Psoas muscle (tissue), 8 donors: ENCODE results near the gene ADGRG6. TPM values are rescaled to one million over a fixed set of nuclear protein-coding genes. Genes with fewer than 3 reads are reported as not detected.

ENCODE experiments used
- ATAC-seq, 4 donors: fragments of 200-7000 bp; cut with Tn5 transposase; one replicate each; pipeline ENCODE4 v1.9.1; 2020; ENCODE audit warnings: moderate library complexity in 3 of 4, mild to moderate bottlenecking in 2 of 4
- DNase-seq, 2 donors: peaks; one replicate each; pipeline ENCODE4 v3.0.0-alpha.2; 2020
- H3K27ac ChIP-seq: fragments of 200-600 bp; one replicate; pipeline ENCODE4 v1.8.0; 2022
- H3K27me3 ChIP-seq, 3 donors: fragments of 200-600 bp in 1 of 3; one replicate each; pipeline versions ENCODE4 v1.6.1 to v1.8.0; 2013 to 2022; ENCODE audit warnings: low read length in 2 of 3, mild to moderate bottlenecking in 2 of 3, moderate library complexity in 1 of 3; ENCODE audit not compliant: insufficient read depth in 3 of 3
- H3K36me3 ChIP-seq, 2 donors: fragments of 200-600 bp in 1 of 2; one replicate each; pipeline versions ENCODE4 v1.6.1 to v1.8.0; 2013 to 2022; ENCODE audit warnings: low read depth in 1 of 2, mild to moderate bottlenecking in 1 of 2, moderate library complexity in 1 of 2; ENCODE audit not compliant: insufficient read depth in 1 of 2
- H3K4me1 ChIP-seq: fragments of 200-600 bp; one replicate; pipeline ENCODE4 v1.8.0; 2022
- H3K4me3 ChIP-seq: fragments of 200-600 bp; one replicate; pipeline ENCODE4 v1.8.0; 2022; ENCODE audit warnings: mild to moderate bottlenecking
- H3K9me3 ChIP-seq: fragments of 200-600 bp; one replicate; pipeline ENCODE4 v1.8.0; 2022
- WGBS, 3 donors: extraction: QIAGEN DNeasy Blood & Tissue Kit; methylation state at CpG; one replicate each; pipeline versions ENCODE4 v1.1.6 to v1.1.7; 2013; 5-methylcytosine and 5-hydroxymethylcytosine counted together
- intact Hi-C, 2 donors: fragments of 100-400 bp; cut with DNase I; formaldehyde crosslinking; loops; one replicate each; pipeline versions ENCODE4 v1.11.0 to v1.14.2; 2022
- polyA plus RNA-seq, 3 donors: library from polyadenylated mRNA; stranded (reverse); fragments of 200-250 nt; gene quantifications; one replicate each; pipeline ENCODE4 v1.2.3, GENCODE V29; 2013
- total RNA-seq, 4 donors: library from RNA; stranded (reverse); fragmentation: NEBNext Ultra II Directional in 2 of 4; extraction: Animal tissue kit (Norgen Biotek cat#: 25700) in 2 of 4; gene quantifications; one replicate each; pipeline versions ENCODE4 v1.2.1 to v1.2.4, GENCODE V29; 2021 to 2023
- TF ChIP-seq, protein P1 (sequence below): fragments of 200-600 bp; IDR thresholded peaks from one replicate; pipeline ENCODE4 v1.8.0; 2022; ENCODE audit warnings: antibody characterized with exemption
- donor health status: healthy with polysubstance abuse.
- donor health status: DM: no; HTN: no; CAD: no; lungs with moderate emphysema.
- donor health status: Bipolar disorder and iron deficiency.
- donor health status: healthy.
- donor health status: DM: yes; HTN: yes; CAD: no.
- donor health status: DM: no; HTN: no; CAD: no.
- donor health status: DM: no; HTN: no; CAD: no.
- donor health status: DM: yes; HTN: yes; CAD: no.

ADGRG6 gene
- total and polyA plus RNA-seq, 7 donors = 0.32 to 2.3 (median 0.59) TPM

DNA sequence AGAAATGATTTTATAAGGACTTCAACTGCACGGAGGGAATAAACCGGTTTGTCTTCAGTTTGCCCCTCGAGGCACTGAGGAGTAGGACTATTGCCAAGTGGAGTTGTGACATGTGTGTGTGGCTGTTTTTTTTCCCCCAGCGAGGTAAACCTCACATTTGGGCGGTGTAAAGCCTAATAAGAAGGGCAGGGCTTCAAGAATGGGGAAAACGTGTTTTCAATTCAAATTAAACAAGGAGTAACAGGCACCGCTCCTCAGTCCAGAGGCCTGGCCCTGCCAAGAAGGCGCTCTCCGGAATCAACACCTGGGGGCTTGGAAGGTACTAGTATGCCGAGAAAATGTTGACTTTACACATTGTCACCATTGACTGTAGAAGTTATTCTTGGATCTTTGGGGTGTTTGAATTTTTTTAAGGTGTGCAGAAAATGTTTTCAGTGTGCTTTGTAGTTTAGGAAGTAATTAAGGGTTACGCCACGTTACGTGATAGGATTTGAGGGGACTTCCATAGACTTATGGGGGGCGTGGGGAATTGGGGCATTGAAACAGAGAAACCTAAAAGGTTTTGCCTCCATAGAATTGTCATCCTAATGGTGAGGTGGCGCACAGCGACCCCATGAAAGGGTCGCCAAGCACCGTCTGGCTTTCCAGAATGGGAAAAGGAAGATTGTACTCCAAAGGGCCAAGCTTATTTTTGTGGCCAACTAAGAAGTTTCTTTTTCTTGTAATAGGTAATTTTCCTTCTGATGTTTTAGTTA is 791 bp downstream of the ADGRG6 start:
- intact Hi-C loops = no loop called here
- H3K36me3 ChIP-seq = no peaks in the 10 kb centered on the region
- peak overlapping the region; percentile 62 for H3K4me3 ChIP-seq
- TF ChIP-seq, protein P1, sequence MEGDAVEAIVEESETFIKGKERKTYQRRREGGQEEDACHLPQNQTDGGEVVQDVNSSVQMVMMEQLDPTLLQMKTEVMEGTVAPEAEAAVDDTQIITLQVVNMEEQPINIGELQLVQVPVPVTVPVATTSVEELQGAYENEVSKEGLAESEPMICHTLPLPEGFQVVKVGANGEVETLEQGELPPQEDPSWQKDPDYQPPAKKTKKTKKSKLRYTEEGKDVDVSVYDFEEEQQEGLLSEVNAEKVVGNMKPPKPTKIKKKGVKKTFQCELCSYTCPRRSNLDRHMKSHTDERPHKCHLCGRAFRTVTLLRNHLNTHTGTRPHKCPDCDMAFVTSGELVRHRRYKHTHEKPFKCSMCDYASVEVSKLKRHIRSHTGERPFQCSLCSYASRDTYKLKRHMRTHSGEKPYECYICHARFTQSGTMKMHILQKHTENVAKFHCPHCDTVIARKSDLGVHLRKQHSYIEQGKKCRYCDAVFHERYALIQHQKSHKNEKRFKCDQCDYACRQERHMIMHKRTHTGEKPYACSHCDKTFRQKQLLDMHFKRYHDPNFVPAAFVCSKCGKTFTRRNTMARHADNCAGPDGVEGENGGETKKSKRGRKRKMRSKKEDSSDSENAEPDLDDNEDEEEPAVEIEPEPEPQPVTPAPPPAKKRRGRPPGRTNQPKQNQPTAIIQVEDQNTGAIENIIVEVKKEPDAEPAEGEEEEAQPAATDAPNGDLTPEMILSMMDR = no peak
- H3K9me3 ChIP-seq = no peaks in the 10 kb centered on the region
- no peak for DNase-seq
- H3K27me3 ChIP-seq = peaks cover 0 to 32% (median 10%) of the 10 kb centered on the region in 3 donors
- 63 to 68% (median 67%) methylated on average over 18 of the region's 18 CpGs for WGBS, 3 donors
- no peaks in the 10 kb centered on the region for H3K4me1 ChIP-seq
- no peak for ATAC-seq
- no peak overlapping the region for H3K27ac ChIP-seq

DNA sequence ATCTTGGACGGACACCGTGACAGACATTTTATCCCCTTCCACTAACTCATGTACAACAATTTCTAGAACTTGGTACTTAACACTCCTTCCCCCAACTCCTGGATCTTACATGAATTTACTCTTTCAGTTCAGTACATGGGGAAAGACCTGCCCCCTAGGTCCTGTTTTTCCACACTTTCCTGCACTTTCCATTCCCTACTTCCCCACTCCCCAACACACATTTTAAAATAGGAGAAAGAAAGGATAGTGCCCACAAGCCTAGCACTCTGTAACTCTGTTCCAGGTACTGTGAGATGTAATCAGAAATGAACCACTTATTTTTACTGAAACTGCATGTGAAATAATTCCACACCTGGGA is 1.3 kb downstream of the ADGRG6 start:
- intact Hi-C loops = no loop called here
- no peak for DNase-seq
- no peak overlapping the region for H3K4me3 ChIP-seq
- peaks cover 0 to 32% (median 10%) of the 10 kb centered on the region in 3 donors for H3K27me3 ChIP-seq
- 80 to 87% (median 83%) methylated on average over 2 of the region's 2 CpGs for WGBS, 3 donors
- TF ChIP-seq, protein P1 = no peak
- no peaks in the 10 kb centered on the region for H3K4me1 ChIP-seq
- no peak overlapping the region for H3K27ac ChIP-seq
- no peak for ATAC-seq
- no peaks in the 10 kb centered on the region for H3K9me3 ChIP-seq
- no peaks in the 10 kb centered on the region for H3K36me3 ChIP-seq

DNA sequence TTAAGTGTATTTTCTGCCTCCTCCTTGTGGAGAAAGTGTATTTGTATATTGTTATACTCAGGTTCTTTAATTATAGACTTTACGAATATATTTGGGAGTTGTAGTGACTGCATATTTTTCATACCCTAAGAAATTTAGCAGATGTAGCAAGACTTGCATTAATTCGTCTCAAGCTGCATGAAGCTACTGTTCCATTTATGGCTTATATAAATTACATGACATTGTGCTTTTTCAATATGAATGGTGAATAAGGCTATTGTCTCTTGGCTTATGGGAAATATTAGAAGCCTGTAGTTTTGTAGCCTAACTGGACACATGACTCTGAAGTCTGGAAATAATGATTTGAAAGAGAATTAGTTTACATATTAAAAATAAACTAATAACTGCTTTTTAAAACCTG is 2.4 kb downstream of the ADGRG6 start:
- Histone ChIP-seq H3K9me3 (no peaks in the 10 kb centered on the region), H3K4me3 (no peak overlapping the region), H3K27me3 (peaks cover 0 to 32% (median 10%) of the 10 kb centered on the region in 3 donors), H3K36me3 (no peaks in the 10 kb centered on the region), H3K4me1 (no peaks in the 10 kb centered on the region), H3K27ac (no peak overlapping the region)
- TF ChIP-seq, protein P1 = no peak
- 51 to 65% (median 53%) methylated on average over 2 of the region's 2 CpGs for WGBS, 3 donors
- intact Hi-C loops = no loop called here
- ATAC-seq (no peak), DNase-seq (no peak)

DNA sequence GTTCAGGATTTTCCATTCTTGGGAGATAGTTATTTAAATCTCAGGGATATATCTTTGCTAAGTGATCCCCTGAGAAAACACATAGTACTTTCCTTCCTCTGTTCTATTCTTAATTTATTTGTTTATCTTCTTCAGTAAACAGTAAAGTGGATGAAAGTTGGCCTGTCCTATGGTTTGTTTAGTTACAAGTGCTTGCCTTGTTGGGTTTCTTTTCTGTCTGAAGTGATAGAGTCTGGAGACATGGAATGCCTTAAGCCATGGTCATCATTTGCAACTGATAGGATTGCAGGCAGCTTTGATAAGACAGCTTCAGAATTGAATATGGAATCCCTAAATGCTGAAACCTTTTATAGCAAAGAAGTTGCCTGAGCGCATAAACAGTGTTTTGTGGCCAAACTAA is 4.9 kb downstream of the ADGRG6 start:
- Histone ChIP-seq H3K4me1 (no peaks in the 10 kb centered on the region), H3K36me3 (no peaks in the 10 kb centered on the region), H3K27me3 (peaks cover 0 to 22% (median 6%) of the 10 kb centered on the region in 3 donors), H3K27ac (no peak overlapping the region), H3K9me3 (no peaks in the 10 kb centered on the region), H3K4me3 (no peak overlapping the region)
- intact Hi-C loops = no loop called here
- ATAC-seq (no peak), DNase-seq (no peak)
- TF ChIP-seq, protein P1 = no peak
- 89 to 97% (median 95%) methylated on average over 1 of the region's 1 CpG for WGBS, 3 donors
